K562 (cell line): Measurements from ENCODE around the gene SPSB1. TPM values are rescaled to one million over a fixed set of nuclear protein-coding genes. Genes with fewer than 3 reads are reported as not detected.

Source experiments
- CHD1 ChIP-seq: fragments of 200-600 bp; sonication (generic); IDR thresholded peaks from one replicate; pipeline ENCODE4 v1.6.1; 2012; ENCODE audit warnings: mild to moderate bottlenecking, moderate library complexity, low read length, inconsistent platforms
- DLX4 ChIP-seq: fragments of 250-450 bp; sonication (Bioruptor Pico); IDR thresholded peaks from 2 replicates; pipeline ENCODE4 v1.6.1; 2021; ENCODE audit warnings: mild to moderate bottlenecking
- GATAD2A ChIP-seq: fragments of 450-650 bp; IDR thresholded peaks from 2 replicates; pipeline ENCODE4 v1.6.1; 2017
- JUN ChIP-seq, 2 experiments: sonication (generic) in 1 of 2; formaldehyde crosslinking in 1 of 2; IDR thresholded peaks; 2 replicates each; pipeline versions ENCODE4 v1.6.1 to v1.8.0; 2012 to 2022; ENCODE audit warnings: borderline replicate concordance in 2 of 2, mild to moderate bottlenecking in 2 of 2, improper control_type of control experiment in 1 of 2, low read depth in 1 of 2, low read length in 1 of 2, missing genetic modification reagents in 1 of 2
- LARP7 ChIP-seq: fragments of 450-650 bp; IDR thresholded peaks from 2 replicates; pipeline ENCODE4 v1.6.1; 2016
- POLR3G ChIP-seq: IDR thresholded peaks from 2 replicates; pipeline ENCODE4 v1.6.1; 2011; ENCODE audit not compliant: insufficient read length, insufficient replicate concordance; ENCODE audit errors: extremely low read depth
- ZBTB40 ChIP-seq, 2 experiments: fragments of 450-650 bp in 1 of 2; sonication (generic) in 1 of 2; formaldehyde crosslinking in 1 of 2; IDR thresholded peaks; 2 replicates each; pipeline versions ENCODE4 v1.7.1 to v1.9.0; 2016 to 2022; ENCODE audit warnings: inconsistent platforms in 1 of 2, mild to moderate bottlenecking in 1 of 2, missing genetic modification reagents in 1 of 2
- ZNF408 ChIP-seq: fragments of 250-450 bp; sonication (Bioruptor Pico); IDR thresholded peaks from 2 replicates; pipeline ENCODE4 v1.4.0; 2020; ENCODE audit warnings: low read depth, mild to moderate bottlenecking, moderate library complexity
- ZNF79 ChIP-seq: fragments of 250-450 bp; sonication (Bioruptor Pico); IDR thresholded peaks from 2 replicates; pipeline ENCODE4 v1.4.0; 2020; ENCODE audit warnings: low read depth, mild to moderate bottlenecking, moderate library complexity
- polyA plus RNA-seq, 8 experiments: library from polyadenylated mRNA; depleted of rRNA in 4 of 8; stranded (reverse) in 5 of 8; unstranded in 3 of 8; fragments of >200 nt; fragmentation: Nextera tagmentation in 2 of 8; fragmentation: Illumina TruSeq in 1 of 8; extraction: Ambion mirVana in 2 of 8; extraction: Trizol in 1 of 8; gene quantifications; 2 replicates each; pipeline versions ENCODE4 v1.2.1 to v1.2.3, GENCODE V29; 2011 to 2014; ENCODE audit warnings: inconsistent platforms in 1 of 8, missing spikeins in 1 of 8
- total RNA-seq, 7 experiments: library from RNA; depleted of rRNA in 6 of 7; stranded (reverse); fragments of >200 nt in 6 of 7; fragmentation: Illumina TruSeq in 2 of 7; extraction: Trizol in 2 of 7; gene quantifications; 2 replicates each; pipeline versions ENCODE4 v1.2.1 to v1.2.3, GENCODE V29; 2011 to 2021; ENCODE audit warnings: low replicate concordance in 1 of 7
- TF ChIP-seq, protein P1 (sequence below), 2 experiments: fragments of 450-650 bp; formaldehyde crosslinking in 1 of 2; IDR thresholded peaks; 2 replicates each; pipeline versions ENCODE4 v1.4.0 to v1.6.1; 2014 to 2020; ENCODE audit warnings: mild to moderate bottlenecking in 2 of 2, borderline replicate concordance in 1 of 2, low read depth in 1 of 2

SPSB1 gene
- total and polyA plus RNA-seq, 9 of the 15 experiments (the other 6 are each of a cell fraction or from before 2014, with no cell fraction given): 0.06 to 0.35 (median 0.14) TPM; not detected in 6

DNA sequence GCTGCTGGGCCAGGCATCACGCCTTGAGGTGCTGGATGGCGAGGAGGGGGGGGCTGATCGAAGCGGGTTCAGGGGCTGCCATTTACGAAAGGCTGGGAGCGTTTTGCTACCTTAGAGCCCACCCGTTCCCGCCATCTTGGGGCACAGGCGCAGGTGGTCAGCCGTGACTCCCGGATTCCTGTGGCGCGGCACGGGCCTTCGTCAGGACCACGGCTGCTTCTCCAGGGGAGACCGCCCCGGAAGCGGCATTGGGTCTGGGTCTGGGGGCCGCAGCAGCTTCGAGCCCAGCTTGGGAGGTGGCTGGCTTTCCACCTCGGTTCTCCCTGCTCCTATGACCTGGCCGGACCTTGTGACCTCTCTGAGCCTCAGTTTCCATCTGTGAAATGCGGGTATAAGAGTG, 23.8 kb downstream of the SPSB1 start (continued):
- TF ChIP-seq, protein P1, sequence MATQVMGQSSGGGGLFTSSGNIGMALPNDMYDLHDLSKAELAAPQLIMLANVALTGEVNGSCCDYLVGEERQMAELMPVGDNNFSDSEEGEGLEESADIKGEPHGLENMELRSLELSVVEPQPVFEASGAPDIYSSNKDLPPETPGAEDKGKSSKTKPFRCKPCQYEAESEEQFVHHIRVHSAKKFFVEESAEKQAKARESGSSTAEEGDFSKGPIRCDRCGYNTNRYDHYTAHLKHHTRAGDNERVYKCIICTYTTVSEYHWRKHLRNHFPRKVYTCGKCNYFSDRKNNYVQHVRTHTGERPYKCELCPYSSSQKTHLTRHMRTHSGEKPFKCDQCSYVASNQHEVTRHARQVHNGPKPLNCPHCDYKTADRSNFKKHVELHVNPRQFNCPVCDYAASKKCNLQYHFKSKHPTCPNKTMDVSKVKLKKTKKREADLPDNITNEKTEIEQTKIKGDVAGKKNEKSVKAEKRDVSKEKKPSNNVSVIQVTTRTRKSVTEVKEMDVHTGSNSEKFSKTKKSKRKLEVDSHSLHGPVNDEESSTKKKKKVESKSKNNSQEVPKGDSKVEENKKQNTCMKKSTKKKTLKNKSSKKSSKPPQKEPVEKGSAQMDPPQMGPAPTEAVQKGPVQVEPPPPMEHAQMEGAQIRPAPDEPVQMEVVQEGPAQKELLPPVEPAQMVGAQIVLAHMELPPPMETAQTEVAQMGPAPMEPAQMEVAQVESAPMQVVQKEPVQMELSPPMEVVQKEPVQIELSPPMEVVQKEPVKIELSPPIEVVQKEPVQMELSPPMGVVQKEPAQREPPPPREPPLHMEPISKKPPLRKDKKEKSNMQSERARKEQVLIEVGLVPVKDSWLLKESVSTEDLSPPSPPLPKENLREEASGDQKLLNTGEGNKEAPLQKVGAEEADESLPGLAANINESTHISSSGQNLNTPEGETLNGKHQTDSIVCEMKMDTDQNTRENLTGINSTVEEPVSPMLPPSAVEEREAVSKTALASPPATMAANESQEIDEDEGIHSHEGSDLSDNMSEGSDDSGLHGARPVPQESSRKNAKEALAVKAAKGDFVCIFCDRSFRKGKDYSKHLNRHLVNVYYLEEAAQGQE (IDR thresholded peaks at IDR 0.05; ENCODE audit: borderline replicate concordance): no peak
- TF ChIP-seq, protein P1 (CRISPR knock-in tag; IDR thresholded peaks at IDR 0.05; ENCODE audit: low read depth): no peak
- no peak for TF ChIP-seq ZNF408 (CRISPR knock-in tag)
- TF ChIP-seq DLX4 (CRISPR knock-in tag): no peak
- no peak for TF ChIP-seq LARP7
- no peak for TF ChIP-seq ZNF79
- TF ChIP-seq ZBTB40 (IDR thresholded peaks at IDR 0.05): no peak
- no peak for TF ChIP-seq ZBTB40 (CRISPR knock-in tag; IDR thresholded peaks at IDR 0.05)
- TF ChIP-seq JUN (IDR thresholded peaks at IDR 0.05; ENCODE audit: borderline replicate concordance, low read depth, low read length): no peak
- no peak for TF ChIP-seq JUN (CRISPR knock-in tag; IDR thresholded peaks at IDR 0.05; ENCODE audit: borderline replicate concordance)
- TF ChIP-seq GATAD2A: no peak
- TF ChIP-seq POLR3G: no peak
- TF ChIP-seq CHD1: no peak
